Endothelial cell of umbilical vein (primary cell): ENCODE measurements around the gene DLK1. TPM values are rescaled to one million over a fixed set of nuclear protein-coding genes. Genes with fewer than 3 reads are reported as not detected.

Source experiments
- BruUV-seq: library from RNA; stranded (reverse); fragments of 400-500 nt; replicated peaks from 2 replicates; lab custom pipeline; 2021; lab: Mats Ljungman, UMichigan
- CTCF ChIA-PET: fragments of 300-600, 350-600 bp; sonication (Branson Sonifier 250); formaldehyde crosslinking; loops from one replicate; lab custom pipeline; 2021; ENCODE audit warnings: antibody characterized with exemption, inconsistent platforms; lab: Charles Lee
- POLR2A ChIA-PET: fragments of 300-600, 350-600 bp; sonication (Branson Sonifier 250); formaldehyde crosslinking; loops from one replicate; lab custom pipeline; 2021; ENCODE audit warnings: antibody characterized with exemption, inconsistent platforms; lab: Charles Lee
- DNase-seq: peaks from one replicate; pipeline ENCODE4 v3.0.0-alpha.2; 2011; ENCODE audit warnings: low read depth, low spot score
- FAIRE-seq: peaks from 2 replicates; lab custom pipeline; 2011; peaks lifted over from hg19 to GRCh38; lab: Jason Lieb, UNC
- H2AFZ ChIP-seq: 2 replicates; pipeline ENCODE4 v1.6.0; 2012; ENCODE audit warnings: low read depth, low read length, control low read depth, inconsistent platforms
- H3K27ac ChIP-seq: 2 replicates; pipeline ENCODE4 v1.5.1; 2011; ENCODE audit warnings: low read depth, mild to moderate bottlenecking, control low read depth, low read length, moderate library complexity; ENCODE audit not compliant: insufficient read depth
- H3K27me3 ChIP-seq, 2 experiments: 2 replicates each; pipeline versions ENCODE4 v1.6.0 to v1.6.1; 2011; ENCODE audit warnings: low read length in 2 of 2, mixed read lengths in 1 of 2; ENCODE audit not compliant: control insufficient read depth in 2 of 2, insufficient read depth in 2 of 2
- H3K36me3 ChIP-seq, 2 experiments: 2 replicates in 1 of 2; 3 replicates in 1 of 2; pipeline ENCODE4 v1.5.1; 2011; ENCODE audit warnings: low read length in 2 of 2, mild to moderate bottlenecking in 1 of 2, moderate library complexity in 1 of 2; ENCODE audit not compliant: control insufficient read depth in 2 of 2, insufficient read depth in 2 of 2; ENCODE audit errors: extremely low read depth in 1 of 2
- H3K4me1 ChIP-seq: 3 replicates; pipeline ENCODE4 v1.5.1; 2011; ENCODE audit warnings: mild to moderate bottlenecking, low read length; ENCODE audit not compliant: control insufficient read depth, insufficient read depth; ENCODE audit errors: extremely low read depth
- H3K4me2 ChIP-seq: 2 replicates; pipeline ENCODE4 v1.6.1; 2011; ENCODE audit warnings: low read length, control low read depth, mixed read lengths; ENCODE audit not compliant: insufficient read depth
- H3K4me3 ChIP-seq, 3 experiments: fragments of 200-600 bp in 1 of 3; sonication (generic), shearing (Covaris generic) in 1 of 3; replicated peaks in 1 of 3; 2 replicates each; pipeline ENCODE4 v1.5.1; 2011 to 2016; ENCODE audit warnings: control low read depth in 3 of 3, low read length in 3 of 3, mild to moderate bottlenecking in 2 of 3, inconsistent platforms in 1 of 3, low read depth in 1 of 3, moderate library complexity in 1 of 3; ENCODE audit not compliant: insufficient read depth in 1 of 3
- H3K79me2 ChIP-seq: 2 replicates; pipeline ENCODE4 v1.6.0; 2012; ENCODE audit warnings: low read length, inconsistent platforms; ENCODE audit not compliant: control insufficient read depth, insufficient read depth
- H3K9ac ChIP-seq: replicated peaks from 2 replicates; pipeline ENCODE3; 2011; ENCODE audit warnings: low read length, control low read depth; ENCODE audit not compliant: insufficient read depth; ENCODE audit errors: extremely low read depth
- H3K9me1 ChIP-seq: replicated peaks from 3 replicates; pipeline ENCODE4 v1.6.0; 2011; ENCODE audit warnings: mild to moderate bottlenecking, low read length; ENCODE audit not compliant: control insufficient read depth, insufficient read depth; ENCODE audit errors: extremely low read depth
- H3K9me3 ChIP-seq: replicated peaks from 2 replicates; pipeline ENCODE4 v1.5.1; 2012; ENCODE audit warnings: low read length, inconsistent platforms; ENCODE audit not compliant: control insufficient read depth, insufficient read depth
- H4K20me1 ChIP-seq: replicated peaks from 2 replicates; pipeline ENCODE3; 2011; ENCODE audit warnings: mild to moderate bottlenecking, low read length; ENCODE audit not compliant: control insufficient read depth, insufficient read depth; ENCODE audit errors: extremely low read depth
- EZH2 ChIP-seq: IDR thresholded peaks from 2 replicates; pipeline ENCODE4 v1.6.1; 2012; ENCODE audit warnings: borderline replicate concordance, low read depth, mild to moderate bottlenecking, moderate library complexity, low read length, inconsistent platforms; ENCODE audit not compliant: severe bottlenecking
- GATA2 ChIP-seq: IDR thresholded peaks from 2 replicates; pipeline ENCODE4 v1.7.0; 2011; ENCODE audit warnings: low read depth, mild to moderate bottlenecking, moderate library complexity, mixed read lengths, low read length; ENCODE audit not compliant: insufficient read length, insufficient read depth
- JUN ChIP-seq: IDR thresholded peaks from 2 replicates; pipeline ENCODE4 v1.6.1; 2011; ENCODE audit warnings: borderline replicate concordance, low read depth; ENCODE audit not compliant: insufficient read length, insufficient read depth
- MYC ChIP-seq: IDR thresholded peaks from one replicate; pipeline ENCODE4 v1.6.1; 2011; ENCODE audit warnings: mild to moderate bottlenecking, low read depth, low read length
- POLR2A ChIP-seq: IDR thresholded peaks from 2 replicates; pipeline ENCODE4 v1.6.1; 2012; ENCODE audit warnings: low read depth, mild to moderate bottlenecking, control low read depth, low read length
- POLR2AphosphoS5 ChIP-seq: IDR thresholded peaks from 2 replicates; pipeline ENCODE4 v1.6.1; 2012; ENCODE audit warnings: low read depth, mild to moderate bottlenecking, control low read depth, low read length, moderate library complexity; ENCODE audit not compliant: insufficient read depth
- dilution Hi-C: fragments of 300-500 bp; cut with MboI; formaldehyde crosslinking; loops from one replicate; pipeline ENCODE4 v1.15.0; 2019; ENCODE audit warnings: low sequenced_read_pairs; ENCODE audit not compliant: extremely low pct_ligation_motif_present
- intact Hi-C: fragments of 100-400 bp; cut with micrococcal nuclease; formaldehyde crosslinking; loops from one replicate; pipeline ENCODE4 v1.10.0; 2022
- polyA plus RNA-seq, 4 experiments: library from polyadenylated mRNA; depleted of rRNA in 3 of 4; stranded (reverse) in 3 of 4; unstranded in 1 of 4; fragments of >200 nt; gene quantifications; 2 replicates each; pipeline versions ENCODE4 v1.2.1 to v1.2.3, GENCODE V29; 2011 to 2012; ENCODE audit warnings: missing spikeins in 1 of 4
- total RNA-seq: library from RNA; stranded (reverse); gene quantifications from 2 replicates; pipeline ENCODE4 v1.2.3, GENCODE V29; 2021
- TF ChIP-seq, protein P1 (sequence below), 2 donors: IDR thresholded peaks; 1 replicate in 1 of 2; 2 replicates in 1 of 2; pipeline ENCODE4 v1.5.1; 2011; ENCODE audit warnings: low read length in 2 of 2, mild to moderate bottlenecking in 2 of 2, moderate library complexity in 2 of 2, control low read depth in 1 of 2, inconsistent platforms in 1 of 2, low read depth in 1 of 2; ENCODE audit not compliant: insufficient read depth in 1 of 2; ENCODE audit errors: extremely low read depth in 1 of 2
- TF ChIP-seq, protein P2 (sequence below): IDR thresholded peaks from 2 replicates; pipeline ENCODE4 v1.6.1; 2011; ENCODE audit not compliant: insufficient read depth, insufficient read length

DLK1 gene
- total and polyA plus RNA-seq, 2 donors (not counting 3 experiments of a cell fraction or from before 2014, with no cell fraction given) = not detected

DNA sequence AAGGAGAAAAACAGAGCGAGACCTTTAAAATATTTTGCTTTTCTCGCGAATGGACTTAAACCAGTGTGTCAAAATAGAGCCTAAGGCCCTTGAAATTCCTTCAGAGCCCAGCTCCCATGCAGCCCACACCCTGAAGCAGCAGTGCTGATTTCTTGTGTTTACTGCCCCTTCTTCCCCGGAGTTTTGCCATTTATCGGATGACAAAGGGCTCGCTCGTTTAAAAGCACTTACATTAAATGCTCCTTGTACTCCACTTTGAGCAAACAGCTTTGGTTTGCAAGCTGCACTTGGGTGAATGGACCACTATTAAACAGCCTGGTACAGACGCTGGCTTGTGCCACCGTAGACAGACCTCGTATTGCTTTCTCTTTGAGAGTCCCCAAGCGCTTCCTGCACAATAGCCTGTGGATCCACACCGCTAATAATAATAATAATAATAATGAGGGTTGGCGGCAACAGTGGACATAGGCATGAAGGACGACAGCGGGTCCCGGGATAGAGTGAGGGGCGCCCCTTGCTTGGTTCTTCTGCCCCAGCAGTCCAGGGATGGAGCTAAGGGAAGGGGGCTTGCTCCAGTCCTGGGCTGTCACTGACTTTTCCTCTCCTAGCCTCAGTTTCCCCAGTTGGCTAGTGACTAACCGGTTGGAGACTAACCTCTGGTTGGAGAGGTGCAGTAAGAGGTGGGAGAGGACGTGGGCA lies 6.6 kb downstream of the DLK1 start:
- DNase-seq = no peak
- no peak overlapping the region for H2AFZ ChIP-seq
- dilution Hi-C loops (no loop called here), intact Hi-C loops (no loop called here)
- H4K20me1 ChIP-seq = no peaks in the 10 kb centered on the region
- H3K27ac ChIP-seq = no peak overlapping the region
- H3K9me3 ChIP-seq = no peaks in the 10 kb centered on the region
- TF ChIP-seq, protein P1, sequence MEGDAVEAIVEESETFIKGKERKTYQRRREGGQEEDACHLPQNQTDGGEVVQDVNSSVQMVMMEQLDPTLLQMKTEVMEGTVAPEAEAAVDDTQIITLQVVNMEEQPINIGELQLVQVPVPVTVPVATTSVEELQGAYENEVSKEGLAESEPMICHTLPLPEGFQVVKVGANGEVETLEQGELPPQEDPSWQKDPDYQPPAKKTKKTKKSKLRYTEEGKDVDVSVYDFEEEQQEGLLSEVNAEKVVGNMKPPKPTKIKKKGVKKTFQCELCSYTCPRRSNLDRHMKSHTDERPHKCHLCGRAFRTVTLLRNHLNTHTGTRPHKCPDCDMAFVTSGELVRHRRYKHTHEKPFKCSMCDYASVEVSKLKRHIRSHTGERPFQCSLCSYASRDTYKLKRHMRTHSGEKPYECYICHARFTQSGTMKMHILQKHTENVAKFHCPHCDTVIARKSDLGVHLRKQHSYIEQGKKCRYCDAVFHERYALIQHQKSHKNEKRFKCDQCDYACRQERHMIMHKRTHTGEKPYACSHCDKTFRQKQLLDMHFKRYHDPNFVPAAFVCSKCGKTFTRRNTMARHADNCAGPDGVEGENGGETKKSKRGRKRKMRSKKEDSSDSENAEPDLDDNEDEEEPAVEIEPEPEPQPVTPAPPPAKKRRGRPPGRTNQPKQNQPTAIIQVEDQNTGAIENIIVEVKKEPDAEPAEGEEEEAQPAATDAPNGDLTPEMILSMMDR (IDR thresholded peaks at IDR 0.05; ENCODE audit: extremely low read depth in 1 of 2, insufficient read depth in 1 of 2, low read depth in 1 of 2, low read length in 2 of 2) = no peak
- TF ChIP-seq MYC = no peak
- TF ChIP-seq POLR2AphosphoS5 = no peak
- no peak for TF ChIP-seq GATA2
- no peak for TF ChIP-seq JUN
- TF ChIP-seq POLR2A = no peak
- TF ChIP-seq, protein P2, sequence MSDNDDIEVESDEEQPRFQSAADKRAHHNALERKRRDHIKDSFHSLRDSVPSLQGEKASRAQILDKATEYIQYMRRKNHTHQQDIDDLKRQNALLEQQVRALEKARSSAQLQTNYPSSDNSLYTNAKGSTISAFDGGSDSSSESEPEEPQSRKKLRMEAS = no peak
- no peak for TF ChIP-seq EZH2
- H3K4me3 ChIP-seq = no peak overlapping the region
- CTCF ChIA-PET = interaction anchor here (1.0 to 1.3 kb wide), 2 partner anchors 11 to 13 kb away, joined by 3 read pairs; no protein-coding TSS in a partner anchor
- peaks cover 12 to 16% of the 10 kb centered on the region in 2 experiments for H3K27me3 ChIP-seq
- no TSS peak for BruUV-seq
- no peak for FAIRE-seq
- H3K36me3 ChIP-seq = no peaks in the 10 kb centered on the region
- H3K9me1 ChIP-seq = no peaks in the 10 kb centered on the region
- H3K4me1 ChIP-seq = no peaks in the 10 kb centered on the region
- POLR2A ChIA-PET = no interaction called here
- H3K9ac ChIP-seq = no peak overlapping the region
- H3K4me2 ChIP-seq = no peak overlapping the region
- no peaks in the 10 kb centered on the region for H3K79me2 ChIP-seq
